Activated CD4-positive, alpha-beta T cell treated with anti-CD3 and anti-CD28 coated beads, Interleukin-2, amount 50 U/mL, for 24 hours (primary cell): Measurements from ENCODE around the gene LSM14A.
A peak's percentile ranks its signal among the peaks of the same experiment; 100 is the strongest.
"Not testable (repeated sequence)": the region's sequence is repeated elsewhere in the genome, so short reads cannot be mapped to it uniquely, and the experiment has no call there.

ENCODE experiments used
- DNase-seq, 2 donors: peaks; one replicate each; pipeline ENCODE4 v3.0.0-alpha.2; 2020; ENCODE audit warnings: low read depth in 1 of 2, low spot score in 1 of 2

The LSM14A gene

GRCh38 chr19:34158966-34159365 is 13.3 kb upstream of the LSM14A start:
- not testable (repeated sequence) for DNase-seq

GRCh38 chr19:34159541-34159940 is 12.8 kb upstream of the LSM14A start:
- not testable (repeated sequence) for DNase-seq

GRCh38 chr19:34161902-34162301 is 10.4 kb upstream of the LSM14A start:
- DNase-seq, result not testable (repeated sequence)

- no peak for DNase-seq
Observed at GRCh38 chr19:34165295-34165738, 7.0 kb upstream of the LSM14A start.

GRCh38 chr19:34169475-34170199 is 2.7 kb upstream of the LSM14A start:
- not testable (repeated sequence) for DNase-seq

GRCh38 chr19:34171539-34171876 is 796 bp upstream of the LSM14A start:
- DNase-seq, result peak in 1 of 2 donors; percentile 59

- DNase-seq, result peak in 1 of 2 donors; percentile 8
Observed at GRCh38 chr19:34172661-34173192, 423 bp downstream of the LSM14A start.

GRCh38 chr19:34173193-34173956 is 1.1 kb downstream of the LSM14A start:
- peak in 1 of 2 donors; percentile 2 for DNase-seq

- not testable (repeated sequence) for DNase-seq
Observed at GRCh38 chr19:34175173-34175572, 2.9 kb downstream of the LSM14A start.

GRCh38 chr19:34176581-34176980 is 4.3 kb downstream of the LSM14A start:
- DNase-seq, result no peak

GRCh38 chr19:34178274-34178610 is 5.9 kb downstream of the LSM14A start:
- DNase-seq, result no peak

- no peak for DNase-seq
Observed at GRCh38 chr19:34179066-34179465, 6.8 kb downstream of the LSM14A start.

GRCh38 chr19:34180273-34180672 is 8.0 kb downstream of the LSM14A start:
- no peak for DNase-seq

- DNase-seq, result no peak
Observed at GRCh38 chr19:34180709-34181108, 8.4 kb downstream of the LSM14A start.

GRCh38 chr19:34181111-34181864 is 9.0 kb downstream of the LSM14A start:
- DNase-seq, result no peak

GRCh38 chr19:34182125-34182524 is 9.8 kb downstream of the LSM14A start:
- DNase-seq, result no peak

GRCh38 chr19:34184880-34185491 is 12.7 kb downstream of the LSM14A start:
- DNase-seq, result no peak

- no peak for DNase-seq
Observed at GRCh38 chr19:34186205-34186604, 13.9 kb downstream of the LSM14A start.

GRCh38 chr19:34187011-34187410 is 14.7 kb downstream of the LSM14A start:
- no peak for DNase-seq

- no peak for DNase-seq
Observed at GRCh38 chr19:34188408-34188807, 16.1 kb downstream of the LSM14A start.
